ENCODE data around the gene HOXC10.

DNA sequence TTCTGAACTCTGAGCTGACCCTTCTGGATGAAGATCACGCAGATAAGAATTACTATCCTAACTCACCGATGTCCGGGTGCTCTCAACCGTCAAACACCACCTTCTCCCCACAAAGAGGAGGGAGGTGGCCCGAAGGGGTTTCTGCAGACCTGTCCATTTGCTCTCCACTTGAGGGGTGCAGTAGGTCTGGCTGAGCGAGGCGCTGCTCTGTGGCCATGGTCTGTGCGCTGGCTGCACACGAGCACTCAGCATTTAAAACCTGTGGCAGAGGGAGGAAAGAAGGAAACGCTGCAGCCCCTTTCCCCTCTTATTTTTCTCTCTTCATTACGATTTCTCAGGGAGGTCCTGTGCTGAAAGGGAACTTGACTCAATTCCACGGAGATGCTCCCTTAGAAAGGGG is 47.8 kb upstream of the HOXC10 start:
- TF ChIP-seq, protein P1, sequence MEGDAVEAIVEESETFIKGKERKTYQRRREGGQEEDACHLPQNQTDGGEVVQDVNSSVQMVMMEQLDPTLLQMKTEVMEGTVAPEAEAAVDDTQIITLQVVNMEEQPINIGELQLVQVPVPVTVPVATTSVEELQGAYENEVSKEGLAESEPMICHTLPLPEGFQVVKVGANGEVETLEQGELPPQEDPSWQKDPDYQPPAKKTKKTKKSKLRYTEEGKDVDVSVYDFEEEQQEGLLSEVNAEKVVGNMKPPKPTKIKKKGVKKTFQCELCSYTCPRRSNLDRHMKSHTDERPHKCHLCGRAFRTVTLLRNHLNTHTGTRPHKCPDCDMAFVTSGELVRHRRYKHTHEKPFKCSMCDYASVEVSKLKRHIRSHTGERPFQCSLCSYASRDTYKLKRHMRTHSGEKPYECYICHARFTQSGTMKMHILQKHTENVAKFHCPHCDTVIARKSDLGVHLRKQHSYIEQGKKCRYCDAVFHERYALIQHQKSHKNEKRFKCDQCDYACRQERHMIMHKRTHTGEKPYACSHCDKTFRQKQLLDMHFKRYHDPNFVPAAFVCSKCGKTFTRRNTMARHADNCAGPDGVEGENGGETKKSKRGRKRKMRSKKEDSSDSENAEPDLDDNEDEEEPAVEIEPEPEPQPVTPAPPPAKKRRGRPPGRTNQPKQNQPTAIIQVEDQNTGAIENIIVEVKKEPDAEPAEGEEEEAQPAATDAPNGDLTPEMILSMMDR (IDR thresholded peaks at IDR 0.05), result no peak
- no peak for TF ChIP-seq POLR2A (IDR thresholded peaks at IDR 0.05)

Data from ovary (tissue), 3 donors.